HT1080 (cell line): Measurements from ENCODE around the gene SLC5A12. TPM values are rescaled to one million over a fixed set of nuclear protein-coding genes. Genes with fewer than 3 reads are reported as not detected.

Experiments used
- DNase-seq: peaks from one replicate; pipeline ENCODE4 v3.0.0-alpha.2; 2015; ENCODE audit warnings: low read depth
- total RNA-seq: library from RNA; depleted of rRNA; stranded (reverse); fragments of >200 nt; shearing (Covaris generic); gene quantifications from 2 replicates; pipeline ENCODE4 v1.2.3, GENCODE V29; 2014

SLC5A12 gene
- total RNA-seq, 1 experiment from 2014 or later, result not detected

GRCh38 chr11:26719998-26720397 is 1.9 kb downstream of the SLC5A12 start:
- DNase-seq, result no peak

GRCh38 chr11:26719289-26719973 is 2.4 kb downstream of the SLC5A12 start:
- DNase-seq, result no peak

- DNase-seq, result no peak
Measured at GRCh38 chr11:26717771-26718170, 4.1 kb downstream of the SLC5A12 start.

GRCh38 chr11:26715133-26715532 is 6.7 kb downstream of the SLC5A12 start:
- DNase-seq, result no peak

- DNase-seq, result no peak
Measured at GRCh38 chr11:26712497-26712896, 9.4 kb downstream of the SLC5A12 start.

- DNase-seq, result no peak
Measured at GRCh38 chr11:26710489-26710888, 11.4 kb downstream of the SLC5A12 start.

- DNase-seq, result no peak
Measured at GRCh38 chr11:26708736-26709456, 13.0 kb downstream of the SLC5A12 start.

GRCh38 chr11:26706181-26706580 is 15.7 kb downstream of the SLC5A12 start:
- DNase-seq, result no peak

GRCh38 chr11:26704249-26704648 is 17.6 kb downstream of the SLC5A12 start:
- no peak for DNase-seq

- DNase-seq, result no peak
Measured at GRCh38 chr11:26703411-26704191, 18.3 kb downstream of the SLC5A12 start.

- DNase-seq, result no peak
Measured at GRCh38 chr11:26702406-26702805, 19.5 kb downstream of the SLC5A12 start.

- DNase-seq, result no peak
Measured at GRCh38 chr11:26700574-26701235, 21.2 kb downstream of the SLC5A12 start.

- no peak for DNase-seq
Measured at GRCh38 chr11:26698224-26698623, 23.6 kb downstream of the SLC5A12 start.

GRCh38 chr11:26696330-26696729 is 25.5 kb downstream of the SLC5A12 start:
- DNase-seq, result no peak

- DNase-seq, result no peak
Measured at GRCh38 chr11:26688701-26689100, 33.2 kb downstream of the SLC5A12 start.

- no peak for DNase-seq
Measured at GRCh38 chr11:26687351-26687750, 34.5 kb downstream of the SLC5A12 start.

- no peak for DNase-seq
Measured at GRCh38 chr11:26677566-26677965, 44.3 kb downstream of the SLC5A12 start.

GRCh38 chr11:26676641-26677040 is 45.2 kb downstream of the SLC5A12 start:
- DNase-seq, result no peak

- DNase-seq, result no peak
Measured at GRCh38 chr11:26675233-26675928, 46.5 kb downstream of the SLC5A12 start.

GRCh38 chr11:26665946-26666345 is 55.9 kb downstream of the SLC5A12 start:
- no peak for DNase-seq

- no peak for DNase-seq
Measured at GRCh38 chr11:26665036-26665435, 56.8 kb downstream of the SLC5A12 start.
